HL-60 (cell line): Measurements from ENCODE around the gene PANK2.

Source experiments
- CTCF ChIP-seq: IDR thresholded peaks from one replicate; pipeline ENCODE4 v1.5.1; 2011; ENCODE audit warnings: low read length, control low read depth, inconsistent platforms; ENCODE audit not compliant: insufficient read depth
- POLR2AphosphoS5 ChIP-seq: IDR thresholded peaks from 2 replicates; pipeline ENCODE4 v1.6.1; 2012; ENCODE audit warnings: low read depth
- REST ChIP-seq: IDR thresholded peaks from 2 replicates; pipeline ENCODE4 v1.6.1; 2012; ENCODE audit warnings: low read depth; ENCODE audit not compliant: insufficient replicate concordance
- SPI1 ChIP-seq: IDR thresholded peaks from 2 replicates; pipeline ENCODE4 v1.6.1; 2012; ENCODE audit warnings: low read depth, mild to moderate bottlenecking, borderline replicate concordance

- no peak for TF ChIP-seq CTCF
- TF ChIP-seq POLR2AphosphoS5: no peak
- TF ChIP-seq SPI1: no peak
- no peak for TF ChIP-seq REST
Measured at GRCh38 chr20:3922223-3922982, 33.2 kb downstream of the PANK2 start.
